ENCODE measurements around the gene RUSF1.
"Not testable (repeated sequence)": the region's sequence is repeated elsewhere in the genome, so short reads cannot be mapped to it uniquely, and the experiment has no call there.

The RUSF1 gene

DNA sequence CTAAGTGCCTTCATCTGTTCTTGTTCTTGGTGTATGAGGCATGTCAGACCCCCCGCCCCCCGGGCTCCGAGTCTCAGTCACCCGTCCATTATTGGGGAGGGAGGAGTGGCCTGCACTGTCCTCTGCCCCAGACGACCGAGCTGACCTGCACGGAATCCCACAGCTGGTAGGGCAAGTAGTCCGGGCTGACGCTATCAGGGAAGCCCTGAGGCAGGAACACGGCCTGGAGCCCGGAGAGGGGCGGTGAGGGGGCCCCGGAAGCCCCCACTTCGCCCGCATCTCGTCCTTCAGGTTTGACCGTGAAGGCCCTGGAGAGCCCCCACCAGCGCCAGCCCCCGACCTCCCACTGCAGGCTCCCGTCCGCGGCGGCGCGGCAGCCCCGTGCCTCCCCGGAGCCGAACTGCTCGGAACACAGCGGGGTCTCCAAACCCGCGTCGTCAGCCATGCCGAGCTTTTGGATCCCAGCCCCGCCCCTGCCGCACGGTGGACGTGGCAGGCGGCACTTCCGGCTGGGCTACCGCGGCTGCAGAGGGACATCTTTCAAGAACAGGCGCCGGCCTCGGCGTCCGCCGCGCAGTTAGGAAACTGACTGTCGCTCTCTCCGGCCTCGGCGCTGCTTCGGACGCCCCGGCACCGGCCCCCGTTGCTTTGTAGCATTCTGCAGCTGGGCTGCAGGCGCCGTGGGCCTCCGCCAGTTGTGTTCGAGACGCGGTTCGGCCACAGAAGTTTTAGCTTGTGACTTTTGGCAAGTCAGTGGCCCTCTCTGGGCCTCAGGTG lies at the start of gene RUSF1:
TSS of gene RUSF1 (minus strand) at position 463 of the 777 bp plus-strand sequence. CDS start at position 445, 18 bp downstream.
- peak; percentile 96 for DNase-seq

DNA sequence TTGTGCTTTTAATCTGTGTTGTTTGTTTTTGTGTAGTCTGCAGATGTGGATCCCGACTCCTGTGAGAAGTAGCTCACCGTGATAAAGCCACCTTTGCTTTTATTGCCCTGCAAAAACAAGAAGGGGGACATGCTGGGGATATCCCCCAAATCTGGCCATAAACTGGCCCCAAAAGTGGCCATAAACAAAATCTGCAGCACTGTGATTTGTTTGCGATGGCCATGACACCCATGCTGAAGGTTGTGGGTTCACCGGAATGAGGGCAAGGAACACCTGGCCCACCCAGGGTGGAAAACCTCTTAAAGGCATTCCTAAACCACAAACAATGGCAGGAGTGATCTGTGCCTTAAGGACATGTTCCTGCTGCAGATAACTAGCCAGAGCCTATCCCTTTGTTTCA lies 34.6 kb upstream of the RUSF1 start:
- no peak for DNase-seq

DNA sequence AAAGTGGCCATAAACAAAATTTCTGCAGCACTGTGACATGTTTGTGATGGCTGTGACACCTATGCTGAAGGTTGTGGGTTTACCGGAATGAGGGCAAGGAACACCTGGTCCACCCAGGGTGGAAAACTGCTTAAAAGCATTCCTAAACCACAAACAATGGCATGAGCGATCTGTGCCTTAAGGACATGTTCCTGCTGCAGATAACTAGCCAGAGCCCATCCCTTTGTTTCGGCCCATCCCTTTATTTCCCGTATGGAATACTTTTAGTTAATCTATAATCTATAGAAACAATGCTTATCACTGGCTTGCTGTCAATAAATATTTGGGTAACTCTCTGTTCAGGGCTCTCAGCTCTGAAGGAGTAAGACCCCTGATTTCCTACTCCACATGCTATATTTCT lies 31.6 kb upstream of the RUSF1 start:
- not testable (repeated sequence) for DNase-seq

DNA sequence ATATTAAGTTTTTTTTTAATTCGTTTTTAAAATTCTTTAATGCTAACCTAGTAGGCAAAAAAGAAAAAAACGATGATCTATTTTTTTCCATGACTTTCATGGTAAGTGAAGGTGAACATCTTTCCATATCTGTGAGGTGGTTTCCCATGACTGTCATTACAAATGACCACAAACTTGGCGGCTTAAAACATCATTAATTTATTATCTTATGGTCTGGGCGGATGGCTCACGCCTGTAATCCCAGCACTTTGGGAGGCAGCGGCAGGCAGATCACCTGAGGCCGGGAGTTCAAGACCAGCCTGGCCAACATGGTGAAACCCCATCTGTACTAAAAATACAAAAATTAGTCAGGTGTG lies 30.0 kb upstream of the RUSF1 start:
- not testable (repeated sequence) for DNase-seq

DNA sequence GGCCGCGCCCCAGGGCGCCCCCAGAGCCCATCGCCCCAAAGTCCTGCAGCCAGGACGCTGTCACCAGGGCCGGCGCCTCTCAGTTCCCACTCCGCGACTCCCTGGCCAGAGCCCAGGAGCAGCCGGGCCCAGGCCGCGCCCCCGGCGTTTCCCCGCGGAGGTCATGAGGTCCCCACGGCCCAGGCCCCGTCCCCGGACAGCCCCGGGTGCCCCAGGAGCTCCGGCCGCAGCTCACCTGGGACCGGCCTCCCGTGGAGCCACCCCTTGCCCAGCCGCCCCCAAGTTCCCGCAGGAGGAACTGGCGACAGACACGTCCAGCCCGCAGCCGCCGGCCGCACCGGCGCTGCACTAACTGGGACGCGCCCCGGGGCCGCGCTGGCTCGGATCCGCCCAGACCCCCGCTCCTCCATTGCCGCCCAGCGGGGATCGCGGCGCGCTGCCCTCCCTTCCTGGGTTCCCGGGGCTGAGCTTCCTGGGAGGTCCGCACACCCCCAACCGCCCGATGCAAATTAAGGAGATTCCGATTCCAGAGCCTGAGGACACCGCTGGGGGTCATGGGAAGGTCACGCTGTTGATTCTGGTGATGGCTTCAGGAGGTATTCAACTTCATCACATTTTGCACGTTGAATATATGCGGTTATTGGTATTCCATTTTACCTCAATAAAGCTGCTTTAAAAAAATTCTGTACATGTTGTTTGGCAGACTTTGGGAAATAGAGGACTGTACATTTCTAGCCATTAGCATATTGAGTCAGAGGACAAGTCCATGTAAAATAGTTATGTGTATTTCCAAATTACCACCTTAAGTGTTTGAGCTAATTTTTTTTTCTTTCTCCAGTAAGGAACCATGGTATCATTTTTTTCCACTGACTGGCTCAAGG lies 29.4 kb upstream of the RUSF1 start:
- peak; percentile 25 for DNase-seq

DNA sequence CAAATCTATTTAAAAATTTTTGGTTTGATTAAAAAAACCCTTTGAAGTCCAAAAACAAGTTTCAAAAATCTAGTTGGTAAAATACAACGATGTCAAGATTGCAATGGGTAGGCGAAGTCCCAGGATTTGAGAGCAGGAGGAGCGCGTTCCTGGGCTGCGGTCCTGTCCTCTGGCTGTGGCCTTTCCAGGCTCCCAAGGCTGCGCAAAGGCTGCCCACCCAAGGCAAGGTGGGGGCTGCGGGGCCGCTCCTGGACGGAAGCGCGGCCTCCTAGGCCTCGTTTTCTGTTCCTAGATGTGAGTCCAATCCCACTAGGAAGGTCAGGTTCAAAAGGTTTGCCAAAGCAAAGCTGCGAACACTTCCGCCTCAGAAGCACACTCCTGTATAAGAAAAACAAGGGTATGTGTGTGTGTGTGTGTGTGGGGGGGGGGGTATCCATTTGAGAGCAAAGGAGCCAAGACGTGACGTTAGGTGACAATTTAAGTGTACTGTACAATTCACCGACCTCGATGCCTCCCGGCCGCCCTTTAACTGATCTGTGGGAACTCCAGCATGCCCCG lies 28.7 kb upstream of the RUSF1 start:
- no peak for DNase-seq

DNA sequence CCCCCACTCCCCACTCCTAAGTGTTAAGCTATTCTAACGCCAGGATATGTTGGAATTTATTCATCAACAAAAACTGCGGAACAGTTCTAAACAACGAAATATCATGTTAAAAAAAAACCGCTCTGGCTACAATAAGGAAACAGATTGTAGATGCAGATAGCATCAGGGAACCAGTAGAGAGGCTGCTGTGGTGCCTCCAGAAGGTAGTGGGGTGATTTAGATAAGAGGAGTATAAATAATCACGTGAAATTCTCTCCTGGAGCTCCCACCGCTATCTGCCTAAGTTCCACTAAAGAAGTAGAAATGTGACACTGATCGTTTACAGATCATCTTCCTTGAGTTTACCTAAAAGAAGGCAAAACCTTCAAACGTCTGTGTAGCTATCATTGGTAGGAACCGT lies 27.5 kb upstream of the RUSF1 start:
- no peak for DNase-seq

DNA sequence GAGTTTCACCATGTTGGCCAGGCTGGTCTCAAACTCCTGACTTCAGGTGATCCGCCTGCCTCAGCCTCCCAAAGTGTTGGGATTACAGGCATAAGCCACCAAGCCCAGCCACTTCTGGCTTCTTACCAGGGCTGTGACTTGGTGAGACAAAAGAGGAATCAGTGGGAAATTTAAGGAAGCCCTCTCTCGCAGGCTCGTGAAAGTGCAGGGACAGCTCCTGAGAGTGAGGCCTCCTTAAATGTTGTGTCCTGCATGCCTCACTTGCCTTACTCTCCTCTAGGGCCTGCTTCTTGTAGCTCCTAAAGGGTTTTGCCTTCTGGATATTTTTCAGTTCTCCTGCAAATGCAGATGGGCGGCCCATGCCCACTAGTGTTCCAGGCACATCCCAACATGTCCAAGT lies 24.7 kb upstream of the RUSF1 start:
- no peak for DNase-seq

DNA sequence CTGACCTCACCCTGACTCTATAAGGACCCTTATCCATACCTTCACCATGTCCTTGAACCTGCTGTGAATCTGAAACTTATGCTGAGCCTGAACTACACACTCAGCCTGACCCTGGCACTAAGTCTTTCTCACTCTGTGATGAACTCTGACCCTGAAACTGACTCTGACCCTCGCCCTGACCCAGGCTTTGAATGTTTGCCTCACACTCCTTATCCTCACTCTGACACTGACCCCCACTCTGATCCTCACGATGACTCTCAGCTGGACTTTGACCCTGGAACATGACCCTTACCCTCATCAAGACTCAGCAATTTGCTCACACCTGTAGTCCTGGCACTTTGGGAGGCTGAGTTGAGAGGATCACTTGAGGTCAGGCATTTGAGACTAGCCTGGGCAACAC lies 23.9 kb upstream of the RUSF1 start:
- DNase-seq = no peak

DNA sequence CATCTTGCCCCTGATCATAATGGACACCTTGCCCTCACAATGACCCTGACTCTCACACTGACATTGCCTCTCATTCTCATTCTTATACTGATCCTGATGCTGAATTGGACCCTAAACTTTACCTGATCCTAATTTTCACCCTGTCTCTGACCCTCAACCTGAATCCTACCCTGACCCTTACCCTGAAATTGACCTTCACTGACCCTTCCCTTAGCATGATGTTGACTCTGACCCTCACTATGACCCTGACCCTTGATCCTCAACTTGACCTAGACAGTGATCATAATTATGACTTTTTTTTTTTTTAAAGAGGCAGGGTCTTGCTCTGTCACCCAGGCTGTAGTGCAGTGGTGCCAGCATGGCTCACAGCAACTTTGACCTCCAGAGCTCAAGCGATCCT lies 22.9 kb upstream of the RUSF1 start:
- no peak for DNase-seq

DNA sequence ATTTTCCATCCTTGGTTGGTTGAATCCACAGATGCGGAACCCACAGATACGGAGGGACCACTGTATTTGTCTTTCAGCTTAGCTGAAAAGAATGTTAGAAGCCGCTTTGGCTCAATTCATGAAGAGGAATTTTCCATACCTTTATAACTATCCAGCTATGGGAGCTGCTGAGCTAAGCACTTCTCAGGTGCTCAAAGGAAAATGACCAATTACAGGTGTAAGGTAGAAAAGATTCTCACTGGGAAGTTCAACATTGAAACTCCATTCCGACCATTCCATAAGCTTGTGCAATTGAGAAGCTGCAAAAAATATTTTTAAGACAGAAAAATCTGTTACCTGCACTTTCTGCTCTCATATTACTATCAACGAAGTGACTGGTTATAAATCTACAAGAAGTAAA lies 22.2 kb upstream of the RUSF1 start:
- no peak for DNase-seq

DNA sequence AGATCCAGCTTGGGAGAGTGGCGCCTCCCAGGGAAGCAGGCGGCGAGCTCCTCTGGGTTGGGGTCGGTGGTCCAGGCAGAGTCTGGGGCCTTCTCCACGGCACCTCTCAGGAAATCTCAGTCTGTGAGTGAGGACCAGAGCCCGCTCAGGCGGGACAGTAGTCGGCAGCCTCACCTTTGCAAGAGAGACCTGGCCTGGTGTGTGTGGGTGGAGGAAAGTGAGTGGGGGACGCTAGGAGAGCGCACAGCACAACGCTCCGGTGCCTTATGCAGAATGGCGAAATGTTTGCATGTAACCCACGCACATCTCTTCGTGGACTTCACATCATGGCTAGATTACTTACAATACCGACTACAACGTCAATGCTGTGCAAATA lies 21.7 kb upstream of the RUSF1 start:
- DNase-seq = no peak

DNA sequence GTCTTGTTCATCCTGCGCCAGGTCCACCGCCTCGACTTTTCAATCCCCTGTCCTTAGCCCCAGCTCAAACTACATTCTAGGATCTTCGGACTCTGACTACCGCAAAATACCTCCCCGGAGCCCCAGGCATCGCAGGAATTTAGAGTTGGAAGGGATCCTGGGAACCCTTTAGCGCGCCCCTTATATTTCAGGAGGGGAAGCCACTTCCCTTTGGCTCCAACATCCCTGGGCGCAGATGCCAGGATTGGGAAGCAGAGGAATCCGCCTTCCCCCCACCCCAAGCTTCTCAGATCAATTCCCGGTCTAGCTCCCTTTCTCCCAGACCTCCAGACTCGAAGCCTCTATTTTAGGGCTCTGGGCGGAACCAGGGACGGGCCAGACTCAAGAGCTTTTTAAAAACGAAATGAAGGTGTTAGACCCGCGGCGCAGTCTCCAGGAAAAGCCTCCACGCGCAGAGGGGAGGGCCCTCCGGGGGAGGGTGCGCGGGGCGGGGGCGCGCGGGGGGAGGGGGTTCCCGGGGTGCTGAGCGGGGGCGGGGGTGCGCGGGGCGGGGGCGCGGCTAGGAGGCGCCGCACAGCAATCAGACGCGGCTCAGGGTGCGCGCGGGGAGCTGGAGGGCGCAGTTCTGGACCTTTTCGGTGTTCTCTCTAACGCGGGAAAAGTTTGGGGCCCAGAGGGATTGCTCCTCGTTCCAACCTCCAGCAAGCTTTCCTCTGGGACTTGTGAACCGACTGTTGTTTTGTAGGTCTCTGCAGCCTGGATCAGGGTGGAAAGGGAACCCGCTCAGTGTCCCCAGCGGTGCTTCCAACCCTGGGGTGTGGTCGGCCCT lies 21.1 kb upstream of the RUSF1 start:
- DNase-seq = peak; percentile 73

DNA sequence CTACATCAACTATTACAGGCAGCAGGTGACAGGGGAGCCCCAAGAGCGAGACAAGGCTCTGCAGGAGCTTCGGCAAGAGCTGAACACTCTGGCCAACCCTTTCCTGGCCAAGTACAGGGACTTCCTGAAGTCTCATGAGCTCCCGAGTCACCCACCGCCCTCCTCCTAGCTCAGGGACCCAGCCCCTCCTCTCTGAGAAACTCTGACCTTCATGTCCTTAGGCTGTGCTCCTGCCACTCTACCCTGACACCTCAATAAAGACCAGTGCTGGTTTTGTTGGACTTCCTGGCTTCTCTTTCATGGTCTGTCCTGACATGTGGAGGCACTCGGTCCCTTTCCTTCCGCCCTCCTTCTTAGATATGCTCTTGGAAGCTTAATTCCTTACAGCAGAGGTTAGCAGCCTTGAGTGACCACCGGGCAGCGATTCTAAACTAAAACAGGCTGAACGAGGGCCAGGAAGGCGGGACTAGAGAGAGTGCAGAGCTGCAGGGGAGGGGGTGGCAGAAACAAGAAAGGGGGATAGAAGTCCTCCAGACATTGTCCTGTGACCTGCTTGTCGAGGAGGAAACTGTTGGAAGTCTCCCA lies 20.4 kb upstream of the RUSF1 start:
- DNase-seq = peak; percentile 55

DNA sequence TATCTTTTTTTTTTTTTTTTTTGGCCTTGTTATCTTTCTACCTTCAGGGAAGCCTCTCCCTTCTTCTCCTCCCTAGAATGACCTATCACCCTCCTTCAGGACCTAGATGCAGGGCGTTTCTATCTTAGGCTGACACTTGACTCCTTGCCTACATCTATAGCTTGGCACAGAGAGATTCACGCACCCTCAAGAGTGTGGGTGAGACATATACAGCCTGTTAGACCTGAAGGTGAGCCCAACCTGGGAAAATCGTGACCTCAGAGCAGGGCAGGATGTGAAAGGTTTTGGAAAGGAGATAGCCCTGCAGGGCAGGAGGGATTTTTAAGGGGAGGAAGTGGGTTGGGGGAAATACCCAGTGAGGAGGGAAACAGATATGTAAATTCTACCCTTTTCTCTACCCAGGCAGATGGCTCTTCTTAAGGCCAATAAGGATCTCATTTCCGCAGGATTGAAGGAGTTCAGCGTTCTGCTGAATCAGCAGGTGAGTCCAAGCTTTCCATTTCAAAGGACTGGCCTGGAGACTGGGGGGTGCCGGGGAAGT lies 19.6 kb upstream of the RUSF1 start, which contains the start of gene AHSP:
TSS of gene AHSP (plus strand) at position 167 of the 541 bp plus-strand sequence. CDS start at position 407, 240 bp downstream.
- DNase-seq = no peak

DNA sequence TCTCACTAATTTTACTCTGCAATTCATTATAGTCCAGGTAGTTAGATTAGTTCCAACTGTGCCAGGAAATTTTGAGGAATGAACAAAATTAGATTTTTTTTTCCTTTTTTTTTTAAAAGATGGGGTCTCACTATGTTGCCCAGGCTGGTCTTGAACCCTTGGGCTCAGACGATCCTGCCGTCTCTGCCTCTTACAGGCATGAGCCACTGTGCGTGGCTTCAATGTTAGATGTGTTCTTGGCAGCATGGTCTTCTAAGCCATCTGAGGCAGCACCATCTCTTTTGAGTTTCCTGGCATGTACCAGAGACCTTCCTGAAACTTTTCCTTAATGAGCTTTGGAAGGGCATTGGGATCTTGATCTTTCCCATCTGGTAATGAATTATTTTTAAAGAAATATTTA lies 16.9 kb upstream of the RUSF1 start:
- no peak for DNase-seq

DNA sequence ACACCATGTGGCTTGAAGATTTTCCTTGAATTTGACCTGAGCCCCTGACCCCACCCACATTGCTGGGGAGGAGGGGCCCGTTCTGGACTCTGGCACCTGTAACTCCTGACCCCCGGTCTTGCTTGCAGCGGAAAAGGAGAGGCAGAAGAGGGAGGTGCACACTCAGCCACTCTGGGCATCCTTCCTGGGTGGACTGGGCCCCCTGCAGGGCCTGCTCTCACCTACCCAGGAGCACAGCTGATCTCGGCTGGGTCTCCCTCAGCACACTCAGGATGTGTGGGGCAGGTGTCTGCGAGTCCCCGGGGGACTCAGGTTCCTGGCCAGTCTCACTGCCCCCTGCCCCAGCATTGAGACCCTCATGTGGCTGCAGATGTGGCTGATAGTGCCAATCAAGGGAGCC lies 15.6 kb upstream of the RUSF1 start:
- not testable (repeated sequence) for DNase-seq

DNA sequence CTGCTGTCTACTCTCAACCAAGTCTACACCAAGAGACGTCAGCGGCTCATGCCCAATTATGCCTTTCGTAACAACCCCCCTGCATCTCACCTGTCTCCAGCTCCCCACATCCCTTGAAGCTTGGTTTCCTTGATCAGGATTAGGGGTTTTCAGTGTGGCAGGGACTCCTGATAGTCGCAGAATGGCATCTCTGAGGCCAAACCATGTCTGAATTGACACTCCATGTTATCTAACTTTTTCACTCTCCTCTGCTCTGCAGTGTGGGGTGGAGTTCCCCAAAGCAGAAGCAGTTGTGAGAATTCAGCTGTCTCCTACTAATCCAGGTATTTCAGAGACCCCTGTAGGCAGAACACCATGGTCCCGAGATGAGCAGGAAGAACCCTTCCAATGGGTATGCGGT lies 13.9 kb upstream of the RUSF1 start:
- no peak for DNase-seq

DNA sequence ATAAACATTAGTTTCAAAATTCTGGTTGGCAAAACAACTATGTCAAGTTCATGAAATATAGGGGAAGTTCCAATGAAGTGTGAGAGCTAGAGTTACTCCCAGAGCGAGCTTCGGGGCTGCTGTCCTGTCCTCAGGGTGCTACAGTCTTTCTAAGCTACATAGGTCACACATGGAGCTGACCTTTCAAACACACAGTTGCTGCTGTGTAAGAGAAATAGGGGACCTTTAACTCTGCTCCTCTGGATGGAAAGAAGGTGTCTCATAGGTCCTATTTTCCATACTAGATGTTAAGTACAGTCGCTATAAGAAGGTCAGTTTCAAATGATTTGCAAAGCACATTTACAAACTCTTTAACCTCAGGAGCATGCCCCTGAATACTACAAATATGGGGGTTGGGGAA lies 13.2 kb upstream of the RUSF1 start:
- no peak for DNase-seq

DNA sequence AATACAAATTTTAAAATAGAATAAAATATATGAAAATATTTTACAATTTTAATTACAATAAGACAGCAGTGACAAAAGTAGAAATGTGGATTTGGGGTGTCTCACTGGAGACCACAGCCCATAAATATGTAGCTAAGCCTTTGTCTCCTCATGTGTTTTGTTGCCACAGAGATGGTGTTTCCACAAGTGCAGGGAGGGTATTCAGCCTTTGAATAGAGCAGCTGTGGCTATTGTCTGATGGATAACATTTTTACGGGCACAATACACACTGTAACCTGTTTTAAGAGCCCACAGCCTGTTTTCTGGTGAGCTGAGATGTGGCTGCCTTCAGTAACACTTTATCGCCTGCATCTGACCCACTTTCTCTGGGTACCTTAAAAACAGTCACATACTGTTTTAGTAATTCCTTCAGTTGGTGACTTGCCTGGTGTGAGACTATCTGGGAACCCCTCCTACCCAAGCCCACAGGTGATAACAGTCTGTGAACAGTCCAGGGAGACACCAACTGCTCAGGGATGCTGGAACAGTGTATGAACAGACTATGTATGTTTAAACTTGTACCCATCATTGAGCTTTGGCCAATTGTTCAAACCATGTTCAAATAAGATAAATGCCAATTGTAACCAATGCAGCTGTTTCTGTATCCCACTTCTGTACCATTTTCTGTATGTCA lies 11.7 kb upstream of the RUSF1 start:
- DNase-seq = no peak

DNA sequence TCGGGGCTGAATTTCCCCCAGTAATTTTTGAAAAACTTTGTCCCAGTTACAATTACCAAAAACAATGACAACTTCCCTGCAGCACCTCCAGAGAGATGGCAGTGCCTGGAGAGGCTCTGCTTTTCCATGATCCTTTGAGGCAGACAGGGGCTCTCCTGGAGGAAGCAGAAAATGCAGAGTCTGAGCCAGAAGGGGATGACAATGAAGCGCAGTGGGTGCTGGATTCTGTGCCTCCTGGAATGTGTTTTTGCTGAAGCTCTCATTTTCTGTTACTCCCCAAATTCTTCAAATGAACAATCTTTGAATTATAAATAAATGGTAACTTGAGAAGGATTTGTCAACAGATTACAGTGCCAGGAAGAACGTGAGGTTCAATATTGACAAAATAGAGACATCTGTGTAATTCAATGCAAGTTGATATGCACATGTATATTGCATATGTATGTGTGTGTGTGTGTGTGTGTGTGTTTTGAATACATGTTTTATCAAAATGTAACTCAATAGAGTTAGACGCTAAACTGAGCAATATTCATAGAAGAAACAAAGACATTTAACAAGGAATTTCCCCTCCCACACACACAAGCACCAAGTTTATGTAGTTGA lies 9.7 kb upstream of the RUSF1 start:
- DNase-seq = no peak
